Measurements from ENCODE around the gene FAM184B. TPM values are rescaled to one million over a fixed set of nuclear protein-coding genes. Genes with fewer than 3 reads are reported as not detected.
A peak's percentile ranks its signal among the peaks of the same experiment; 100 is the strongest.

Gene FAM184B
- total and polyA plus RNA-seq, 2 of the 4 experiments (the other 2 are of a cell fraction), result 0.07 to 0.18 TPM

GRCh38 chr4:17721496-17722355 lies 59.7 kb downstream of the FAM184B start:
- Histone ChIP-seq H2BK20ac (ENCODE audit: low read depth, low read length) (no peak overlapping the region), H3K4ac (ENCODE audit: low read depth, low read length) (no peak overlapping the region), H3K27me3 (ENCODE audit: control insufficient read depth, insufficient read depth, low read length) (no peaks in the 10 kb centered on the region), H4K91ac (ENCODE audit: insufficient read depth, low read depth, low read length) (no peak overlapping the region), H3K9ac (ENCODE audit: low read depth, low read length) (no peak overlapping the region), H2AK5ac (ENCODE audit: low read depth, low read length) (no peak overlapping the region), H2BK15ac (ENCODE audit: low read depth, low read length) (no peak overlapping the region), H3K4me3 (ENCODE audit: insufficient read depth, low read depth, low read length) (no peak overlapping the region), H3K4me2 (ENCODE audit: low read depth, low read length) (no peak overlapping the region), H3K18ac (ENCODE audit: low read depth, low read length) (no peak overlapping the region), H2AFZ (replicated peaks; ENCODE audit: low read length, poor library complexity) (no peak overlapping the region), H3K27ac (ENCODE audit: insufficient read depth, low read length) (no peak overlapping the region), H3K79me1 (ENCODE audit: low read depth in 1 of 2, low read length in 2 of 2) (no peaks in the 10 kb centered on the region), H4K20me1 (ENCODE audit: insufficient read depth, low read length) (no peaks in the 10 kb centered on the region), H2AK9ac (replicated peaks; ENCODE audit: low read depth, low read length, poor library complexity) (peak overlapping the region; percentile 35), H4K8ac (ENCODE audit: low read depth in 2 of 2, low read length in 2 of 2) (no peak overlapping the region), H3K9me3 (ENCODE audit: control insufficient read depth, insufficient read depth, low read length) (no peaks in the 10 kb centered on the region), H3K23ac (ENCODE audit: low read depth, low read length) (no peak overlapping the region), H3K9me1 (ENCODE audit: insufficient read depth, low read length) (no peaks in the 10 kb centered on the region), H4K5ac (ENCODE audit: low read depth, low read length) (no peak overlapping the region), H3K56ac (ENCODE audit: extremely low read depth, insufficient read depth, low read length) (no peak overlapping the region), H3K14ac (replicated peaks; ENCODE audit: low read depth, low read length) (no peak overlapping the region), H2BK120ac (ENCODE audit: low read depth, low read length) (no peak overlapping the region), H3K4me1 (ENCODE audit: control insufficient read depth, insufficient read depth, low read length) (no peaks in the 10 kb centered on the region), H3K36me3 (ENCODE audit: control insufficient read depth, insufficient read depth, low read length) (no peaks in the 10 kb centered on the region), H2BK5ac (ENCODE audit: low read depth, low read length, poor library complexity, severe bottlenecking) (no peak overlapping the region)
- ATAC-seq (ENCODE audit: low read depth) (peak; percentile 72), DNase-seq (peak; percentile 23)
- WGBS, 2 experiments (ENCODE audit: extremely low coverage in 2 of 2, insufficient read length in 1 of 2), result 70% methylated on average over 5 of the region's 16 CpGs; no CpG with 5 or more reads in 1 of the 2 experiments
- BruUV-seq (replicated peaks), result no TSS peak
- in situ Hi-C loops (cut with MboI; ENCODE audit: low sequenced_read_pairs), result no loop called here
- ChIA-PET POLR2A (ENCODE audit: unreplicated experiment) (no interaction called here), CTCF (no interaction called here)
- dilution Hi-C loops (cut with HindIII; ENCODE audit: low sequenced_read_pairs, unreplicated experiment), result no loop called here
- no peak for TF ChIP-seq BHLHE40 (IDR thresholded peaks at IDR 0.05; ENCODE audit: low read depth, low read length)
- intact Hi-C loops (cut with micrococcal nuclease), result no loop called here
